NCI-H2029 (cell line): Measurements from ENCODE around the gene FASN.

Experiments
- DNase-seq: peaks from one replicate; lab custom pipeline; 2025; lab: John Stamatoyannopoulos, UW

FASN gene

DNA sequence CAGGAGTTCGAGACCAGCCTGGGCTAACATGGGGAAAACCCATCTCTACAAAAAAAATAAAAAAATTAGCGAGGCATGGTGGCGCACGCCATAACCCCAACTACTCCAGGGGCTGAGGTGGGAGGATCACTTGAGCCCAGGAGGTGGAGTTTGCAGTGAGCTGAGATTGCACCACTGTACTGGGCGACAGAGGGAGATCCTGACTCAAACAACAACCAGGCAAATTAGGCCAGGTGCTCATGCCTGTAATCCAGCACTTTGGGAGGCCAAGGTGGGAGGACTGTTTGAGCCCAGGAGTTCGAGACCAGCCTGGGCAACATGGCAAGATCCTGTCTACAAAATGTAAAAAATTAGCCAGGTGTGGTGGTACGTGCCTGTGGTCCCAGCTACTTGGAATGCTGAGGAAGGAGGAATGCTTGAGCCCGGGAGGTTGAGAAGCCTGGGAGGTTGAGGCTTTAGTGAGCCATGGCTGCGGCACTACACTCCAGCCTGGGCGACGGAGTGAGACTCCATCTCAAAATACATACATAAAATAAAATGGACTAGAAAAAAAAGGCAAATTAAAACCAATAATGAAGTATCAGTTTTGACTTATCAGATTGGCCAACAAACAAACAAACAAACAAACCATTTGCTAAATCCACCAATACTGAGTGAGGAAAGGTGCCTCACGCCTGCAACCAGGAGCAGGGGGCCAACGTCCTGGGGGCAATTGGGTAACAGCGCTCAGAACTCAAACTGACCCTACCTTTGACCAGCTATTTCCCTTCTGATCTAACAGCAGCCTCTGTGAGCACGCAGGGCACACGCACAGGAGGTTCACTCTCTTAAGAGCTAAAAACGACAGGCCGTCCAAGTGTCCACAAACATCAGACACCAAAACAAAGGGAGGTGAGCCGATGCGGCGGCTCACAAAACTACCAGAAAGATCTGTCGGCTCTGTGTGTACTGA is 19.4 kb upstream of the FASN start:
- no peak for DNase-seq

DNA sequence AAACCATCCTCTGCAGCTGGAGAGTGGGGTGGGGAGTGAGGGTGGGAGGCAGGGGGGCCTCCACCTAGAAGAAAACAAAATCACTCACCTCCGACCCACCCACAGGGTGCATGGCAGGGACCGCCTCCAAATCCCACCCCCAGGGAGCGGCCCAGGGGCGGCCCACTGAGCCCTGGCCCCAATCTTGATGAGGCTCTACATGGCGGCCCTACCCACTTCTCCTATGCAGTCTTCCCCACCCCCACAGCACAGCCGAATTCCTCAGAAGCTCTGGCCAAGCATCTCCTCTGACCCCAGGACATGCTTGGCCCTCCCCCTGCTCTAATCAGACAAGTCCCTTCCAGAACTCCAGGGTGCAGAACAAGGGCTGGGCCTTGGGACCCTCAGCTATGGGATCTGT is 18.2 kb upstream of the FASN start:
- DNase-seq, result no peak

DNA sequence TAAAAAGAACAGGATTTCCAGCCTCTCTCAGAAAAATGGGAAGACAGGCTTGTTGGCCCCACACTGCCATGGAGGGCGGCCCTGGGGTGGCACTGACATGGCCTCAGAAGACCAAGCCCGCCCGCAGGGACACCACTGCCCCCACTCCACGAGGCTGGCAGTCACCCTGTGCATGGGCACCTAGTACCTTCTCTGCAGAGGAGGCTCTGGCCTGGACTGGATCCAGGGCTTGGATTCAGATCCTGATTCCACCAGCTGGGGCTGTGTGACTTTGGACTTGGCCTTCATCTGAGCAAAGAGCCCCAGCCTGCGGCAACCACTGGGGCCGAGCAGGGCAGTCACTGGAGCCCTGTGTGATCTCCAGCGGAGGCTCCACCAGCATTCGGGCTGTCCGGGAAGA is 16.8 kb upstream of the FASN start:
- DNase-seq, result no peak

DNA sequence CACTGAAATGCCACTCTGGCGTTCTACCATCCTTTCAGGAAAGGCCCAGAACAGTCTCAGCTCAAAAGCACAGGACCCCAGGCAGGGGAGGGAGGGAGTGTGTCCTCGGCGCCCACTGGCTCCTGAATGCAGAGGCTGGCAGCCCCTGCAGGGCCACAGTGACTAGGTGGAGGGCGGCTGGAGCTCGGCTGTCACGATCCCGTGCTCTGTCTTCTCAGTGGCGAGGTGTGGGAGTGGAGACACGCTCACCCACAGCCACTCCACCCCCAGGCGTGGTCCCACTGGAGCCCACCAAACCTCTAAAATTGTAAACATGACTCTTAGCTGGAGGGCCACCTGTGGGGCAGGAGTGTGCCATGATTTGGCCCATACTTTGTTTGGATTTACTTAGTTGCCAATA is 16.4 kb upstream of the FASN start:
- DNase-seq, result no peak

DNA sequence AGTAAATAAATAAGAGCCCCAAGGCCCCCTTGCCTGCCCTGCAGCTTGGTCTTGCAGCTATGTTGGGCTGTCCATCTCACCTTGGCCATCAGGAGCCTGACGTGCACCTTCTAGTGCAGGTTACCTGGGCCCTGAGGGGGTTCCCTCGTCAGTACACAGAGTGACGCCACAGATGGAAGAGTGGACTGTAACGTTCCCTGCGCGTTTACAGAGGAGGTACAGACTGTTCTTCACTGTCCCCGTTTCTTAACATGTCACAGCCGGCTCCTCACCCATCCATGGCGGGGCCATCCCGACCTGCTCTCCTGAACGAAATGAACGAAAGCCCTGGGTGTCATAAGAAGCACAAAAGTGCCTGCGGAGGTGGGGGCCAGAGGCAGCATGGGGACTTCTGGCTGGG is 15.9 kb upstream of the FASN start:
- DNase-seq, result no peak

DNA sequence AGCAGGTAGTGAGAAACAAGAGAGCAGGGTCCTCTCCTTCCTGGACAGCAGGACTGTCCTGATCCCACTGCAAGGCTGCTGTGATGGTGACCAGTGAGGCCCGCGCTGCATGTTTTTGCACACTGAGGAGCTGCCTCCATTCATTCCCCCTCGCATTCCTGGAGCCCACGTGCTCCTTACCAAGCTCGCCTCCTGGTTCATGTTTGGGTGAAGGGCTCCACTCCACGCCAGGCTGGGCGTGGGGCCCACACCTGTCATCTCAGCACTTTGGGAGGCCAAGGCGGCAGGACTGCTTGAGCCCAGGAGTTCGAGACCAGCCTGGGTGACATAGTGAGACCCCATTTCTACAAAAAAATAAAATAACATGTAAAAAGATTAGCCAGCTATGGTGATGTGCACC is 15.4 kb upstream of the FASN start:
- no peak for DNase-seq

DNA sequence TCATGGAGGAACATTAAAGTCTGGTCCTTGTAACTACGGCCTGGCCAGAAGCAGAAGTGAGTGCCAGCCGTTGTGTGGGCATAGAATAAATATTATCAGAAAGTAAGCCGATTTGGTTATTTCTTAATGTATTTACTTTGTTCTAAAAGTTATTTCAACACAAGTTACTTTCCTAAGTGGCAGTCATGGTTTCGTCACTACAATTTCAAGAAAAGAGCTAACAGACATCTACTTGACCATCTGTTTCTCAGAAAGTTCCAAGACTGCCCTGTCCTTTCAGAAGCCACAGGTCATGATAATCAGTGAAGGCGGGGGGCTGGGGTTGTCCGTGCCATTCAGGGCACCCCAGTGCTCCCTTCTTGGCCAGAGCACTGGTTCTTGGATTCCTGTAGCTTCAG is 14.9 kb upstream of the FASN start:
- no peak for DNase-seq

DNA sequence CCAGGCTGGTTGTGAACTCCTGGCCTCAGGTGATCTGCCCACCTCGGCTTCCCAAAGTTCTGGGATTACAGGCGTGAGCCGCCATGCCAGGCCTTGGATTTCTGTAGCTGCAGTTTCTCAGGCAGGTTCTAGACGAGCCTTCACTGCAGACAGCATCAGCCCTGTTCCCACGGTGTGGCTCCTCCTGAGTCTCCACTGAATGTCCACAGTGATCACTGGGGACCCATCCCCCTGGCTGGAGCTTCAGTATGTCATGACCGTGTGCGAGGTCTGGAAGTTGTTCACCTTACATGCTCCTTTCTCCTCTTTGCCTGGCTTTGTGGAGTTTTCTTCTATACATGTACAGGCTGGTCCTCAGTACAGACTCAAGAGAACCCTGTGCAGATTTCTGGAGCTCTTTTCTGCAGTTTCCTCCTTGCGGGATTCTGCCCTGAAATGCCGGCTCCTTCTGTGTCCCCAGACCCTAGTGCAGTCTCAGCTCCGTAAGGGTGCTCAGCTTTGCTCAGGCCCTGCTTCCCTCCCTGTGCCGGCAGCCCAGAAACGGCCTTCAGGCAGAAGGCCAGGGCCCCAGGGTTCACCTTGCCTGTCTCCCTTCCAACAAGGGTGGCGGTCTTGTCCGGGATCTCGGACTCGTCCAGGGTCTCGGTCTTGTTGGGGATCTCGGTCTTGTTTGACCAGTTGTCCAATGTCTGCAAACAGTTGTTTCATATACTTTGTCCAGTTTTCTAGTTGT is 14.3 kb upstream of the FASN start:
- no peak for DNase-seq

DNA sequence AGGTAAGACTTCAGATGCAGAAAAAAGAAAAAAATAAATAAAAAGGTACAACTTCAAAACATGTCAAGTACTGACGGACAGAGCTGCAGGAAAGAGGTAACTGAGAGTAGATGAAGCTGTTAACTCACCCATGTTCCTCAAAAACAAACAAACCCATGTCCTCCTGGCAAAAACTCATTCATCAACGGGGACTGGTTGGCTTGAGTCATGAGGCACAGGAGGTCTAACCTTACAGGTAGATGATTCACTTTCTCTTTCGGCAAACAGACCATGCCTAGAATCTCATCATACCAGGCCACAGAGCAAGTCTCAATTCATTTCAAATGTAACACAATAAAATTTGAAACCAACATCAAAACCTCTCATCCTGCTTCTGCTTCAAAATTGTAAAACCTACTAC is 12.3 kb upstream of the FASN start:
- peak; percentile 62 for DNase-seq

DNA sequence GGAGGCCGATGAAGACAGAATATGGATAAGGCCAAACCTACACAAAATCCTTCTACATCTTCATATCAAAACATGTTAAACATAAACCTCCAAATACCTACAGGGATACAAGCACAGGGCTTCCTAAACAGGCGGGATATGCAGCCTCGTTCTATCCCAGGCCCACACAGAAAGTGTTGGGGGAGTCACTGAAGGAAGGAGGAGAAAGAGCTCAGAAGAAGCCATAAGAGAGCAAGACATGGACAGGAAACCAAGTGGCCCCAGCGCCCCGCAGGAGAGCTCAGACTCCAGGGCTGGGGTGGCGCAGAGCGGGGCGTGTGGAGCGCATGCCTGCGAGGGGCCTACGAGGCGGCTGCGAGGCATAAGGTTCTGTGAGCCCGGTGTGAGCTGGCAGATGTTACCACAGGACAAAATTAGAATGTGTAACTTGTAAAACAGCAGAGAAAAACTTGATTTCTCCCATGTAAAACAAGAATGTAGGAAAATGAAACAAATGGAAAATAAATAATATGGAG is 11.0 kb upstream of the FASN start:
- DNase-seq, result no peak

DNA sequence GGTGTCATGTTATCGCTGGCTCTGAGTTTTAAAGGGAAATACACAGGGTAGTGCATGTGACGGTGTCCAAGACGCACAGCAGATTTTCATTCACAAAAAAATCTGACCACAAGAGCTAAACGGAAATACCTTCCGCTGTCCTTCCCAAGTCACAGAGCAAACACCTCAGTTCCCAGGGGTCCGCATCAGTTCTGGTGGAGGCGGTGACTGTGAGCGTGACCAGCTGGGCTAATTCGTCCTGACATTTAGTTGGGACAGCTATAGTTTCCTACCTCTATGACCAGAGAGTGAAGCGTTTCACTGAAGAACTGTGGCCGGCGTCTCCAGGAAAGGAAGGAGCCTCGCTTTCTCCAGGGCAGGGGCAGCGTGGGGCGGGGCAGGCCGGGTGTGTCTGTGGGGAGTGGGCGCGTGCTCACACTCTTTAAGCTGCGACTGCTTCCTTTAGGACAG is 10.5 kb upstream of the FASN start:
- DNase-seq, result no peak

DNA sequence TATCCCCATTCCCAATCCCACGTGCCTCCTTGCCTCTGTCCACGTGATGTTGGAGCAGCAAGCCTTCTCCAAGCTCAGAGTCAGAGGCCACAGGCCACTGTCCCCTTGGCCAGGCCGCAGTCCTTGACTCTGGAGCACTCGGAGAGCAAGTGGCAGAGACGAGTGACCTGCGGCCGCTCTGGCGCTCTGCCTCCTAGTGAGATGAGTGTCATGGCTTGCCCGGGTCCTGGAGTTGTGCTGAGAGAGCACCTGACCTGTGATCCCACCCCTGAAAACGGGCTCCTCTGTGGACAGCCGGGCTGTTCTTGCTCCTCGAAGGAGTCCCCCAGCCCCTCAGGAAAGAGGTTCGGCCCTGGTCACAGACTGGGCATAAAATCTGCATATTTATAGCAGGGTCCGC is 10.0 kb upstream of the FASN start:
- DNase-seq, result no peak

DNA sequence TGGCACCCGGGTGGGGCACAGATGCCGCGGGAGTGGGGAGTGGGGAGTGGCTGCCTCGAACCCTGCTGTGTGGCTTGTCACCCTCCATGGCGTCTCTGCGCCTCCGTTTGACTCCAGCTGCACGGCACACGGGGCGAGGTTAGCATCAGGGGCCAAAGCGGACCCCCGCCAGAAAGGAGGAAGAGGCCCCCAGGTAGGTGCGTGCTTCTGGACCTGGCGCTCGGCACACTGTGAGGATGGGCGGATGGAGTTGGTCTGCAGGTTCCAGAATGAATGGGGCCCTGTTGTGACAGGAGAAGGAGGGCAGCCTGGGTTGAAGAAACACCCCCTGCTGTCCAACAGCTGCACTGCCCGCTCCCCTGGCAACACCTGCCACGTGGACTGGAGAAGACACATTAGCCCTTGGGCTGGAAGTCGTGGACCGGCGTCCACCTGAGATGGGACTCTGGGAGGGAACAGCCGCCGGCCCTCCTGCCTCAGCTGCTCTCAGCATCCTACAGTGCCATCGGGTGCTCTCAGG is 9.4 kb upstream of the FASN start:
- DNase-seq, result no peak

DNA sequence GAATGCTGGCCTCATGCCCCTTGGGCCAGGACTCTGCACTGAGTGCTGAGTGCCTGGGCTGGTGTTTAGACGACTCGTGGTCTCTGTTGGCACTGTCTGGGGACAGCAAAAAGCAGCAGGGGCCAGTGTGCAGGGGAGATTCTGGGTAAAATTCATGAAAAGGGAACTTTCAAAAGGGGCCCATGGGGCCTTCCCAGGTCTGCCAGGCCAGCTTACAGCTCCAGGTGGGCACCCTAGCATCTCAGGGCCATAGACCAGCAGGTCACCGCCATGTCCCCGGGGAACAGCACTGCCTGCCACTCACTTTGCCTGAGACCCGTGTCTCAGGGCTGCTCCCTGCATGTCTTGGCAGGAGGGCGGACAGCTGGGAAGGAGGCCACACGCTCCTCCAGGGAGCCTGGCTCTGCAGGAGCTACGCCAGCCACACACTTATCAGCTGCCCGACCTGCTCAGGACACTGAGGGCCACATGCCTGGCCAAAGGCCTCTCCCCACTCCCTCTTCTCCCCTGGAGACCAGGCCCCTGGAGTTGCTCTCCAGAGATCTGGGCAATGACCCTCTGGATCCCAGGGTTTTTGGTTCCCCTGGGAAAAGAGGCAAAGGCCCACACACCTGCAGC is 8.8 kb upstream of the FASN start:
- DNase-seq, result no peak

DNA sequence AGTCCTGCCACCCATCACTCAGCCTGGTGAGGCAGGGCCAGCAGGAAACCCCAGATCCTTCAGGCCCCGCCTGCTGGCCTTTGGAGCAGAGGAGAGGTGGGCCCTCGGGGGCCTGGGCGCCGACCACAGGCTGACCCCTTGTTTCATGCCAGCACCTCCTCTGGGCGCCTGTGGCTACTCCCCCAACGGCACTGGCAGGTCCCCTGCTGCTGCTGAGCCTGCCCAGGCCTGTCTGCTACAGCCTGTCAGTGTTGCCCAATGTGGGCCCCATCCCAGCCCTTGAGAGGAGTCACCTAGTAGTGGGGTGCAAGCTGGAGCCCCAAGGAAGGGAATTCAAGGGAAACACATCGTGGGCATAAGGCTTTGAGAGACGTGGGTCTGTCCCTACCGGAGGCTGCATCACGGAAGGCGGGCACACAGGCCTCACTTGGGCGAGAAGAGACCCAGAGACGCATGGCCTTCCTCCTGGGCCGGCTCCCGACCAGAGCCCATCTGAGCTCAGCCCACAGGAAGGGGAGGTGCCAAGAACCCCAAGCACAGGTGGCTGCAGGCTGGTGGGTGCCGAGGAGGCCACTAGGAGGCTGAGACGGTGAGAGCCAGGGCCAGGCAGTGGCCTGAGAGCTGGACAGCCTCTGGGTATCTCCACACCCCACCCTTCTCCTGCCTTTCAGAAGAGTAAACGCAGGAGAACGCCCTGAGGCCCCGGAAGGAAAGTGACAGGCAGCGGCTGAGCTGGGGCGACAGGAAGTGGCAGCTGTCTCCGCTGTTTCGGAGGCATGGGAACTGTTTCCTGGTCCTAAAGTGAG is 8.0 kb upstream of the FASN start:
- DNase-seq, result peak; percentile 56

DNA sequence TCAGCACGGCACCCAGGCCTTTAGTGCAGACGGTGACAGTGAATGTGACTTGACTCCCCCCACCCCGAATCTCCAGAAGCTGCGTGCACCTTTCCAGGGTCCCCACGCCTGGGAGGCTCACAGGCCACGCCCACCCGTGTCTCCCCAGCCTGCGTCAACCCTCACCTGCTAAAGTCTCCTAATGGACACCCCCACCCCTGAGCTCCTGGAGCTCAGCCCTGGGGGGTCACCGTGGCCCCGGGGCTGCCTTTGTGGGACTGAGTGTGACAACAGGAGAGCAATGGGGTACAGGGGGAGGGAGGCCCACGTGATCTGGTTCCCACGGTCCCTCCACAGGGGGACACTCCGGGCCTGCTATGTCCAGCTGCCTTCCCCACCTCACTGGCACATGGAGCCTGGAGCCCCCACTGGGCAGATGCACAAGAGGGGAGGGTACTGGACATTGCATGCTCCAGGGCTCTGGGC is 7.4 kb upstream of the FASN start:
- DNase-seq, result no peak

DNA sequence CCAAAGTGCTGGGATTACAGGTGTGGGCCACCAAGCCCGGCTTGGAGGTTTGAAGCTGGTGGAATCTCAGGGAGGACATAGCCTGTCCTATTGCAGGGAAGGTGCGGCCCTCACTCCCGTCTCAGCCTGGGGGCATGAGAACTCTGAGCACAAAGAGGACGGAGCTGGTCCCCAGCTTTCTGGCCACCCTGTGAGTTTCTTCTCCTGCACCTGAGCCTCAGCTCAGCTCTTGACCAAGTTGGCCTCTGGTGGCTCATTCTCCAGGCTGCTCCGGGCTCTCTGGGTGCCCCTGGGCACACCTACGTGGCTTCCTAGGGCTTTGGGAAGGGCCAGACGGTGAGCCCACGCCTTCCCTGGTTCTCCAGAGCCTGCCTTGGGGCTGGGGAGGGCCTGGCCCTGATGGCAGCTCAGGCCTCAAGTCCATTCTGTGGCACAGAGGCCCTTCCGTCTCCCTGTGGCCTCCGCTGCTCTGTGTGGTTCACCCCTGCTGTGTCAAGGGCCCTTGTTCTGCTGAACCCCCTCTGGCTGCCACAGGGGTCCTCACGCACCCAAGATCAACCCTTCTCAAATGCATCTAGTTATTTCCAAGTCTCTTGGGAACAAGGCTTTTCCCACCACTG is 6.9 kb upstream of the FASN start:
- DNase-seq, result no peak

DNA sequence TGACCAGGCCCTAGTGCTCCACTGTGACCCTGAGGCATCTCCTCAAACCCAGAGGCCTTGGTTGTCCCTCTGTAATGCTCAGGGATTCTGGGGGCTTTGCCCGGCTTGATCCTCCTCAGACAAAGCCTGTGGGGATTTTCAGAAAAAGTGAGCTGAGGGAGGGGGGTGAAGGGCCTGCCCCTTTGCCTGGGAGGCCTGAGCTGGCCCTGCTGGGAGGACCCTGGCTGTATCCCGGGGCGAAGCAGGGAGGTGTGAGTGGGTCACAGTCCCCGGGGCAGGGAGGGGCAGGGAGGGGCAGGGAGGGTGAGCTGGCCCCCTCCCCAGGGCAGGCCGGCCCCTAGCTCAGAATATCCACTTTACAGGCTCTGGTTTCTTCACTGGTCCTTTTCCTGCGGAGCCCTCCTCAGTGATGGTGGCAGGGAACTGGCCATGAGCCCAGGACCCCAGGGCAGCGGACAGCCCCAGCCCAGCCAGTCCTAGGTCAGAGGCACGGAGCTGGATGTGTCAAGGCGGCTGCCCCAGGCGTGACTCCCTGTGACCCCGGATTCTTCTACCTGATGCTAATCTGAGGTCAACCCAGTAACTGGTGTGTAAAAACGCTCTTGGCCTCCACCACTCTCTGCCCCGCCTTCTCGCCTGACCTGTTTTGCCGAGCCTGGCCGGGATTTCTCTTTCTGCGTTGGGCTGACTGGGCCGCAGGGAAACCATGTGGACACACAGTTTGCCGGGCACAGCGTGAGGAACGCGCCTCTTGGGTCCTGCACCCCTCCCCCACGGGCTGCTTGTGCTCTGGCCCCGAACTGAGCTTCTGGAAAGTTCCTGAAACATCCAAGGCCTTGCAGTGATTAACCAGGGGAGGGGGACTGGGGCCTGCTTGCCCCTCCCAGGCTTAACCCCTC is 5.8 kb upstream of the FASN start:
- no peak for DNase-seq

DNA sequence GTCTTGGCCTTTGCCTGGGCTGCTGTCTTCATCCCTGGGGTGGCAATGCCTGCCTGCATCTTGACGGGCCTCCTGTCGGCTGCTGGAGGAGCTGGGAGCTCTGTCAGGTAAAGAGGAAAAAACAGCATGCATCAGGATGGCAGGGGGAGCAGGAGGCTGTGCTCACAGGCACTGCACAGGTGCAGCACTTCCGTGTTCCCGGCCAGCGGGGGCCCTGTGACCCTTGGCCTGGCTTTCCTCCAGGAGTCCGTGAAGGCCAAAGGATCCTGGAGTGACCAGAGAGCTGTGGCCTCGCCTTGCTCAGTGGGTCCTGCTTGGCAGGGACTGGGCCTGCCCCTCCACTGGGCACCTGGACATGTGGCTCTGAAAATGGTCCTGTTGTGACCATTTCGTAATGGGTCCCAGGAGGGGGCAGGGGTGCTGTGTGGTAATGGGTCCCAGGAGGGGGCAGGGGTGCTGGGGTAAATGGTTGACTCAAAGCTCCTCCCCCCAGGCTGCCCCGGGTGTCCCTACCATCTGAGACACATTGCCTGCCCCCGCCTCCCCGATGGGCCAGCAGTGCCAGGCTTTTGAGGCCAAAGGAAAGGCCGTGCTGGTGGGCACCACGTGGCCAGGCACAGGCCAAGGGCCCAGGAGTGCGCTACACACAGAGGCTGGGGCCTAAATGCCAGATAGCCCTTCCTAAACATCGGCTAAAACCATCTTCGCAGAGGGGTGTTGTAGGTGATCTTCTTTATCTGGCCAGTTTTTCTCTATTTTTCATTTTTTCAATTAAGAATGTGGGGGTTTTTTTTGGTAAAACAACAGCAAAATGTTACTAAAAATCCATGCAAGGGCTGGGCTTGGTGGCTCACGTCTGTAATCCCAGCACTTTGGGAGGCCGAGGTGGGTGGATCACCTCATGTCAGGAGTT is 4.0 kb upstream of the FASN start:
- no peak for DNase-seq
